GM19468 (cell line): ENCODE results near the gene MIPEP.

Source experiments
- ATAC-seq: cut with Tn5 transposase; IDR thresholded peaks from one replicate; pipeline ENCODE4 v1.9.1; 2021; ENCODE audit warnings: mild to moderate bottlenecking, moderate library complexity, moderate number of reproducible peaks; ENCODE audit not compliant: unreplicated experiment; ENCODE audit errors: extremely low read depth

MIPEP gene

DNA sequence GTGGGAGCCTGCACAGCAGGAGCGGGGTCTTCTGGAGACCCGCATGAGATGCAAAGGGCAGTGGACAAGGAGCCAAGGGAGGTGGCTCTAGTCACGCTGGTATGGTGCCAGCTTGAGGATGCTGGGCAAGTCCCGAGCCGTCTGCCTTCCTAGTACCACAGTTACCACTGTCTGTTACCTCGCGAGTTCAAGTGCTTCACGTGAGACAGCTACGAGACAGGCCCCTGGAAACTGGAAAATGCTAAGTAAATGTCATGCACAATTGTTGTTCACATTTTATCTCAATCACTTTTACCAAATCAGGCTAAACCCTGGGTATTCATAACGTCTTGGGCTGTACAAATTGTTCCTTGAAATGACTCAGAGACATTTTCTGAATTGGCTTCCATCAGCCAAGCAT lies 163.3 kb downstream of the MIPEP start:
- no peak for ATAC-seq

DNA sequence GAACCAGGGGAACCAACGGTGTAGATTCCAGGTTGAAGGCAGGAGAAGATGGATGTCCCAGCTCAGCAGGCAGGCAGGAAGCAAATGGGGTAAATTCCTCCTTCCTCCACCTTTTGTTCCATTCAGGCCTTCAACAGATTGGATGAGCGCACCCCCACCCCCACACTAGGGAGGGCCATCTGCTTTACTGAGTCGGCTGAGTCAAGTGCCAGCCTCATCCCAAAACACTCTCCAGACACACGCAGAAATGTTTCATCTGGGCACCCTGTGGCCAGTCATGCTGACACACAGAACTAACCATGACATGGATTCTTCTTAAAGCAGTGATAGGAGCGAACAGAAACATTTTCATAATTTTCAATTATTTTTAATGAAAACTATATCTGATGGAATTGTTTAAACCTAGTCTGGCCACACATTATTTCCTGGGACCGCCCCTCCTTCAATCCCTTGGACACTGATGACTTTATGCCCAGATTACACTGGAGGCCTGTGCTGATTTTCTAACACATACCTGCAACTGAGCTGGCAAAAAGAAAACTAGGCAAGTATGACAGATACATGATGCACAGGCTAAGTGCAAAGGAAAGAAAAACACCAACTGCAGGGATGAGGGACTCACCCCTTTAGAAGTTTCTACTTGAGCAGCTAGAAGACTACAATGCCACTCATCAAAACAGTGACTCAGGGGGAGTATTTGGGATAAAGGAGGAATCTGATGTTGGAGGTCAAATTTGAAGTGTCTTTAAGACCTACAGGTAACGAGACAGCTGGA lies 164.8 kb downstream of the MIPEP start:
- no peak for ATAC-seq

DNA sequence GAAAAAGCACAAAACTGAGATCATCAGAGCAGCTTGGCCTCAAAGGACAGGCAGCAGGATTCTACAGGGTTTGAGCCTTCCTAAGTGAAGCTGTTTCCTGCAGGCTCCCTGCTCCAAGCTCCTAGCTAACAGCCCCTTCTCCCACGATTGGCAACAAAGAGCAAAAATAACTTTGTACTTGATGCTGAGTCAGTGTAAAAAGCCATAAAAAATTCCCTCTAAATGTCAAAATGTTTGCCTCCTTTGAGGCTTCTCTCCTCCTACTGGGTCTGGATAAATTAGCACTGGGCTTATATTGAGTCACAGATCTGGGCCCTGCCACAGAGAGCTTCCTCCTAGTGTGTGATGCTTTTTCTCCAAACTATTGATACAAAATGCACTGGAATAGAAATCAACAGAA lies 165.7 kb downstream of the MIPEP start:
- no peak for ATAC-seq

DNA sequence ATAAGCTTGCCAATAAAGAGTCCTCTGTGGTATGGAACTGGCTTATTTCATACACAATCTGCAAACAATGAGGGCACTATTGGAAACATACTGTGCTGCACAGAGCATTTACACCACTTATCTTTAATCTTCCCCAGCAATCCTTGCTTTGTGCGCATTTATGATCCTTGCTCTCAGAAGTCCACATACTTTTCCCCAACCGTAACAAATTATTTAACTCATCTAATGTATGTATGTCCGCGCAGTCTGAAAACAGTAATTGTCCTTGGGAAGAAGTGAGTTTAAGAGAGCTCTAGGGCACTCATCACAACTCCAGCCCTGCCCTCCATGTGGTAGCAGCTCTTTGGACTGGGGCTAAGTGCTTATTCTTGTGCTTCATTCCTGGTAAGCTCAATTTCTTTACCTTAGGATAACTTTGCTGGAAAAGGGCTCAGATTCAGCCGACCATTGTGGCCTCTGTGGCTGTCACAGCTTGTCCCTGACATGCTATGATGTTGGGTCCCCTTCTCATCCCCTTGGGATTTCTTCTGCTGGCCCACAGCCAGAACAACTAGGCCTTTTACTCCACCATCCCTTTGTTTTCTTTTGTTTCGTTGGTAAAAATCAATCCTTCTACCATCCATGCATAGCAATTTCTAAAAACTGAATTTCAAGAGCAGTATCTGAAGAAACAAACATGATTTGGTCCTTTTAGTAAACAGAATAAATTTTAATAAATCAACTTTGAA lies 166.3 kb downstream of the MIPEP start:
- no peak for ATAC-seq

- ATAC-seq, result no peak
Measured at GRCh38 chr13:23718996-23719395, 170.2 kb downstream of the MIPEP start.

DNA sequence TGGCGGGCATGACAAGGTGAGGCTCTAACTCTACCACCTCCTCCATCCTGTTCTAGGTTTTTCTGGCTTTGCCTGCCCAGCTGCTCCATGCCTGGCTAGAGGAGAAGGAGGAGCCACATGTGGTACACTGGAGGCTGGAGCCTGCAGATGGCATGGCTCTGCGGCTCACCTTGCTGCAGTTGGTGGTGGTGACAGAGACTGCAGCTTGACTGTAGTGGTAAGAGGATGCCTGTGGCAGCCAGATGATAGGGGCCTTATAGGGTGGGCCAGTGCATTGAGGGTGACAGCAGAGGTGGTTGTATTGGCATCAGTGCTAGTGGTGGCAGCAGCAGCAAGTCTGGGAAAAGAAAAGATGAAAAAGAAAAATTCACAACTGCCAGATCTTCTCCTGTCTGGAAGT lies 172.8 kb downstream of the MIPEP start:
- ATAC-seq, result no peak

GRCh38 chr13:23715762-23716235 lies 173.4 kb downstream of the MIPEP start:
- ATAC-seq, result no peak

DNA sequence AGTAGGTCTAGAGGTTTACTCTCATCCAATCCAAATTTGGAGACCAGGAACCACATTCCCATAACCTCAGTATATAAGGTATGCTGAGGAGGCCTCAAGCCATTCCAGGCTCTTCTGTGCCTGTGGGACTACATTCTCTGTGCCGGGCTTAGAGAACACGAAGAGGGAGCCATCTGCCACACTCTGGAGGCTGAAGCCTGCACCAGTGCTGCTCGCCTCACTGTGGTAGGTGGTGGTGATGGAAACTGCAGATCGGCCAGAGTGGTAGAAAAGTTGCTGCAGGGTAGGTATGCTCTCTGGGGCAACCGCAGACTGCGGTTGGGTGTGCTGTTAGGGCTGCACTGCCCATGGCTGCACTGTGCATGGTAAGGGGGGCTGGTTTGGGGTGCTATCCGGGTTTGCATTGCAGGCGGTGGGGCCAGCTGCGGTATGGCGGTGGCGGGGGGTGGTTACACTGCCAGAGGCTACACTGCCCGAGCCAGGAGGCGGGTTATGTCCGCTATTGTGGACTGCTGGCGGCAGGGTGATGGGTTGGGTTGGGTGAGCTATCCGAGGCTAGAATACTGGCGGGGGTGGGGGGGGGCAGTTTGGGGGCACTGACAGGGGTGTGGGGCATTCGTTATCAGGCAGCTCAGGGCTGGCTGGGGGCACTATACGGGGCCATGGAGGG lies 174.0 kb downstream of the MIPEP start:
- ATAC-seq, result no peak

DNA sequence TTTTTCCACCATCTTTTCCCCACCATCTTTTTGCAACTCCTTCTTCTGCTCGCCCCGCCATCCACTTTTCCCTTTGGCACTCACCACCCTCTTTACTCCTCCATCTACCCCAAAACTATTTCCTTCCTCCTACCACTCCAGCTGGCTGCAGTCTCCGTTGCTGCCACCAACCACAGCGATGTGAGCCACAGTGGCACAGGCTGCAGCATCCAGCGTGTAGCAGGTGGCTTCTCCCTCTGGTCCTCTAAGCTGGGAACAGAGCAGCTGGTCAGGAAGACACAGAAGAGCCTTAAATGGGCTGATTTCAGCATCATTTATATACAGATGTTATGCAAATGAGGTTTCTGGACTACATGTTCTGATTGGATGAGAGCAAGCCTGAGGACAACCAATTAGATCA lies 174.5 kb downstream of the MIPEP start:
- no peak for ATAC-seq

DNA sequence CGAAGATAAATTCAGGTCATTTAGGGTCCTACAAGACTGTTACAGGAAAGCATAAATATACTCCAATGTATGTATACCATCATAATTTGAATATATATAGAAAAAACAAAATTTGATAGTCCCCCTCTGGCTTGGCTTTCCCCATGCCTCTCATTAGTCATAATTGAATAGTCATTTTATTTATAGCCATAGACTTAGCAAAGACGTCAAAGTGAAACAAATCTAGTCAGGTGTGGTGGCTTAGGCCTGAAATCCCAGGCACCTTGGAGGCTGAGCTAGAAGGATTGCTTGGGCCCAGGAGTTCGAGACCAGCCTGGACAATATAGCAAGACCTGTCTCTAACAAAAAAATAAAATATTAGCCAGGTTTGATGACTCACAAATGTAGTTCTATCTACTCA lies 177.8 kb downstream of the MIPEP start:
- no peak for ATAC-seq

- ATAC-seq, result no peak
Measured at GRCh38 chr13:23710366-23710765, 178.8 kb downstream of the MIPEP start.

GRCh38 chr13:23709536-23709935 lies 179.7 kb downstream of the MIPEP start:
- ATAC-seq, result no peak

DNA sequence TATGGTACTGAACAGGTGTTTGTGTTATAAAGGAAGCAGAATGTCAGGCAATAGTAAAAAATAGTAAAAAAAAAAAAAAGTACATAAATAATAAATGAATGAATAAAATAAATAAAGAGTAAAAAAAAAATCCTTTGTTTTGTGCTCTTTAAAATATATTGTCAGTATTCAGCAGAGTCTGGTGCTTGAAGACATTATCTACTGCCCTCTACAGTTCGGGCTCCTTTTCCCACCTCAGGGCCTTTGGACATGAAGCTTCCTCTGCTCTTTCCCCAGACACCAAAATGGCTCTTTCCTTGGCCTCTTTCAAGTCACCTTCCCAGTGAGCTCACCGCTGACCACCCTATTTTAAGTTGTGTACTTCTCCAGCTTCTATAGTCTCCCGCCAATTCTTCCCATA lies 181.5 kb downstream of the MIPEP start:
- ATAC-seq, result no peak

DNA sequence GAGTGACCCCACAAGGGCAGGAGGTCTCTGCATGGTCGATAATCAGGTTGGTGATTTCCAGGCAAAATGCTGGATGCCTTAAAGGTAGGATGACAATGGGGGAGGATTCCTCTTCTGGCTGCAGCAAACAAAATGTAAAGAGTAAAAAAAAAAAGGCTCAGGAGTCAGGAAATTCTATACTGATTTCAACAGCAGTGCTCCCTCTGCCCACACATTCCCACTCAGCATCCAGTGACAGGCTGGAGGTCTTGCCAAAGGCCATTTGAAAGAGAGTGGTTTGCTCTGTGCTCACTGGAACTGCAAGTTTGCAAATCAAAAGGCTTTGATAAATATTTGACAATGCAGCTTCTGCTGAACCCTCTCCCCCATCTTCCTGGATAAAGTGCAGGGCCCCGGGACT lies 183.6 kb downstream of the MIPEP start:
- no peak for ATAC-seq

GRCh38 chr13:23703246-23703860 lies 185.8 kb downstream of the MIPEP start:
- no peak for ATAC-seq

- no peak for ATAC-seq
Measured at GRCh38 chr13:23701636-23702035, 187.6 kb downstream of the MIPEP start.

- ATAC-seq, result no peak
Measured at GRCh38 chr13:23701186-23701585, 188.0 kb downstream of the MIPEP start.

- ATAC-seq, result no peak
Measured at GRCh38 chr13:23699271-23699670, 189.9 kb downstream of the MIPEP start.

DNA sequence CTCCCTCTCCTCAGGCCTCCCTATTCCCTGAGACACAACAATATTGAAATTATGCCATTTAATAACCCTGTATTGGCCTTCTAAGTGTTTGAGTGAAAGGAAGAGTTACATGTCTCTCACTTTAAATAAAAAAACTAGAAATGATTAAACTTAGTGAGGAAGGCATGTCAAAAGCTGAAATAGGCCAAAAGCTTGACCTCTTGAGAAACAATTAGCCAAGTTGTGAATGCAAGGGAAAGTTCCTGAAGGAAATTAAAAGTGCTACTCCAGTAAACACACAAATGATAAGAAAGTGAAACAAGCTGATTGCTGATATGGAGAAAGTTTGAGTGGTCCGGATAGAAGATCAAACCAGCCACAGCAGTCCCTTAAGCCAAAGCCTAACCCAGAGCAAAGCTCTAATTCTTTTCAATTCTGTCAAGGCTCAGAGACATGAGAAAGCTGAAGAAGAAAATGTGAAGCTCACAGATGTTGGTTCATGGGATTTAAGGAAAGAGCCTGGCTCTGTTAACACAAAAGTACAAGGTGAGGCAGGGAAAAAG lies 191.4 kb downstream of the MIPEP start:
- ATAC-seq, result no peak

- ATAC-seq, result no peak
Measured at GRCh38 chr13:23696610-23697009, 192.6 kb downstream of the MIPEP start.
